ENCODE measurements around the gene NAA25. TPM values are rescaled to one million over a fixed set of nuclear protein-coding genes. Genes with fewer than 3 reads are reported as not detected.
"Not testable (repeated sequence)": the region's sequence is repeated elsewhere in the genome, so short reads cannot be mapped to it uniquely, and the experiment has no call there.

NAA25 gene
- total RNA-seq, 1 experiment from 2014 or later: 28.8 TPM

- no peak for DNase-seq (ENCODE audit: low read depth, low spot score)
- in situ Hi-C loops (cut with HindIII; ENCODE audit: low pct_unique_long_range_greater_than_20kb, low sequenced_read_pairs): no loop called here
Measured at GRCh38 chr12:112022241-112023016, 86.2 kb downstream of the NAA25 start.

DNA sequence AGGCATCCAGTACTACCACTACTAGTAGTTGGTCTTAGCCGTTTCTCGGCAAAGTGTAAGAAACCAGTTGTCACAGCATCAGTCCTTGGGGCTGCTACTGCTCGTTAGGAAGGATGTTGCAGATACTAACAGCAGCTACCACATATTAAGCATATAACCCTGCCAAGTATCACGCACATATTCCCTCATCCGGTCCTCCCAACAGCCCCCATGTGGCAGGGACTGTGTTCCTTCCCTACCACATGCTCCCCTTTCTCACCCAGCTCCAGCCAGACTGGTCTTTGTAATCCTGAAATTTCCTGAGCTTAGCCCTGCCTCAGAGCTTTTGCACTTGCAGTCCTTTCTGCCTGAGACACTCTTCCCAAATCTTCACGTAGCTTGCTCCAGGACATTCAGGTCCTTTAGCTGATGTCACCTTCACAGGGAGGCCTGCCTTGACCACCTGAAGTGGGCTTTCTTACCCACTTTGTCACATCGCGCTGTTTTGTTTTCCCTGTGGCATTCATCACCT lies 87.6 kb downstream of the NAA25 start:
- in situ Hi-C loops (cut with HindIII; ENCODE audit: low pct_unique_long_range_greater_than_20kb, low sequenced_read_pairs): no loop called here

DNA sequence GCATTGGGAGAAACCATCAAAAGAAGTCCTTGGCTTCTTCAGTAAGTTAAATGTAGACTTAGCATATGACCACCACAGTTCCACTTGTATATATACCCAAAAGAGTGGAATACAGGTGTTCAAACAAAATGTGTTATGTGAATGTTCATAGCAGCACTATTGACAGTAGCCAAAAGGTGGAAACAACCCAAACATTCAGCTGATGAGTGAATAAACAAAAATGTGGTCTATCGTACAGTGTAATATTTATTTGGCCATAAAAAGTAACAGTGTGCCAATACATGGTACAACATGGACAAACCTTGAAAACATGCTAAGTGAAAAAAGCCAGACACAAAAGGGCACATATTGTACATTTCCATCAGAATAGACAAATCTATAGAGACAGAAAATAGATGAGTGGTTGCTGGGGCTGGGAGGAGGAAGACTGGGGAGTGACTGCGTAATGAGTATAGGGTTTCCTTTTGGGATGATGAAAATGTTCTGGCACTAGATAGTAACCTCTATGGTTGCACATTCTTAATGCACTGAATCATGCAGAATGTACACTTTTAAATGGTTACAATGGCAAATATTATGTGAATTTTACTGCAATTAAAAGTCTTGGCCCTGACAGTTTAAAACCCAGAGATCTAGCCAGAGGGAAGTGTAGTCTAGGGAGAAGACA lies 89.9 kb downstream of the NAA25 start:
- in situ Hi-C loops (cut with HindIII; ENCODE audit: low pct_unique_long_range_greater_than_20kb, low sequenced_read_pairs): no loop called here
- DNase-seq (ENCODE audit: low read depth, low spot score): no peak

More for the DNA sequence above, 87.6 kb downstream of the NAA25 start:
- no peak for DNase-seq (ENCODE audit: low read depth, low spot score)

DNA sequence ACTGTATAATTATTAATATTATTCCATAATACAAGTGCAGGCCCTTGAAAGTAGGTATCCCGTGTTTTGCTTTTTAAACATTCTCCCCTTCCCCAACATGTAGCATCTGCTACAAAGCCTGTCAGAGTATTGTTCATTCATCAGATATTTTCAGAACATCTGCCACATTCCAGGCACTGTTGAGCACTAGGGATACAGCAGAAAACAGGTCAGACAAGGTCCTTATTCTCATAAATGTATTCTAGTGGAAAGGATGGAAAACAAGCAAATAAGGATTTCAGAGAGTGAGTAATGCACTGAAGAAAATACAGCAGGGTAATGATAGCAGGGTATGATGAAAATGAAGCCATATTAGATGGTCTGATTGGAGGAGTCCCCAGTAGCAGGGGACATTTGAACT lies 91.5 kb downstream of the NAA25 start:
- DNase-seq (ENCODE audit: low read depth, low spot score): no peak
- in situ Hi-C loops (cut with HindIII; ENCODE audit: low pct_unique_long_range_greater_than_20kb, low sequenced_read_pairs): no loop called here

DNA sequence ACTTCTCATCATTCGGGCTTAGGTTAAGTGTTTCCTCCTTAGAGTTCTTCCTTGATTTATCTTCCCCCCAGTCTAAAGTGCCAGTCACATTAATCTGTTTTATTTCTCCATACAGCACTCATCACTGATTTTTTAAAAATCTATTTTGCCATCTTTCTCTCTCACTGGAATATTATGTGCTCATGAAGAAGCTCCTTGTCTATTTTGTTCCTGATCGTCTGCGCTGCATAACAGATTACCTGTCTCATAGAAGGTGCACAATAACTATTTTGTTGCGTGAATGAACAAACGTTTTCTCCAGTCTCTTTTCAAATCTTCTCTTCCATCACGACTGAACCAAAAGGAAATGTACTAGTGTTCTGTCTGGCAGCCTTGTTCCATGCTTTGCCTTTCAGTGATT lies 92.6 kb downstream of the NAA25 start:
- in situ Hi-C loops (cut with HindIII; ENCODE audit: low pct_unique_long_range_greater_than_20kb, low sequenced_read_pairs): no loop called here
- no peak for DNase-seq (ENCODE audit: low read depth, low spot score)

DNA sequence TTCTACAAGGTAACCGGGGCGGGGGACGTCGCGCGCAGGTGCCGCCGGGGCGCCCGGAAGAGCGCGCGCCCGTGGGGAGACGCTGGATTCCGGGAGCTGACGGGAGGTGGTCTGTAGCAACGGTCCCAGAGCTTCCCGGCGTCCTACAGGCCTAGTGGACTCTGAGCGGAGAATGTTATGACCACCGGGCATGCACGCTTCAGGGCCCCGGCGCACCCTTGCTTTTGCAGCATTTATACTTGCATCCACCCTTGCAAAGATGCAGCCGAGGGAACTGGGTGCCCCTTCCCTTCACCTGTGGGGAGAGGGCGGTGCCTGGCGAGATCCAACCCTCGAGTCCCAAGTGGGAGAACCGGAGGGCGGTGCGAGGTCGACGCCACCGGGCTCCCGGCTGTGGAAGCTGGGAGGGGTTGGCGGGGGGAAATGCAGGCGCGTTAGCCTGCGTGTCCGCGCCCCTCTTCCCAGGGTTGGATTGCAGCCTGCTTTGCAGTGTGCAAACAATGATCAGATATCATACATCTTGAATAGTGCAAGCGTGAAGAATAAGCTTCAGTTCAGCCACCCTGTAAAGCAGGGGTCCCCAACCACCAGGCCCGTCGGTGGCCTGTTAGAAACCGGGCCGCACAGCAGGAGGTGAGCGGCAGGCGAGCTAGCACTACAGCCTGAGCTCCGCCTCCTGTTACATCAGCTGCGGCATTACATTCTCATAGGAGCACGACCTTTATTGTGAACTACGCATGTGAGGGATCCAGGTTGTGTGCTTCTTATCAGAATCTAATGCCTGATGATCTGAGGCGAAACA lies 94.8 kb downstream of the NAA25 start:
- in situ Hi-C loops (cut with HindIII; ENCODE audit: low pct_unique_long_range_greater_than_20kb, low sequenced_read_pairs): no loop called here
- DNase-seq (ENCODE audit: low read depth, low spot score): peak; percentile 83

DNA sequence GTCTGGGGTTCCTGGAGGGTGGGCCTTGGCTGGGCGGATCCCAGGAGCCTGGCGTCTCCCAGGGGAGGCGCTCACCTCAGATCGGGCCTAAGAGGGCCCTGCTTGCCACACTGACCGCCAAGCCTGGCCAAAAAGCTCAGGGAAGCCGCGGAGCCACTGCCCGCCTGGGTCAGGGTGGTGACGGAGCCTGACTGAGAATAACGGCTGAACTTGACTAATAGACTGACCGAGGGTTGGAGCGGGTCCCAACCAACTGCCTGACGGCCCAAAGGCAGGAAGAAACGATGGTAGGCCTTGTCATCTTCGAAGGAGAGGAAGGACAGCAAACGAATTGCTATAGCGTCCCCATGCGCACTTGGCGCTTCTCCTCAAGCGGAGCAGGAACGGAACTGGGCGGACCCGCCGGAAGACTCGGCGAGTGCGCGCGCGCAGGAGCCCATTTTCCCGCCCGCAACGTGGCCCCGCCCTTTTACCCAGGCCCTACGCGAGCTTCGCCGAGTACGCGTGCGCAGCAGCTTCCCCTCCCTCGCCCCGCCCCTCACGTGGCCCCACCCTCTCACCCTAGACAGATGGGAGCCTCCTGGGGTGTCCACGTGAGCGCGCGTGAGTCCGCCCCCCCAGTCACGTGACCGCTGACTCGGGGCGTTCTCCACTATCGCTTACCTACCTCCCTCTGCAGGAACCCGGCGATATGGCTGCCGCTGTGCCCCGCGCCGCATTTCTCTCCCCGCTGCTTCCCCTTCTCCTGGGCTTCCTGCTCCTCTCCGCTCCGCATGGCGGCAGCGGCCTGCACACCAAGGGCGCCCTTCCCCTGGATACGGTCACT lies 95.6 kb downstream of the NAA25 start, which contains the start of the genes ERP29 and TMEM116:
ERP29 (plus strand) TSS at position 652 of the 826 bp plus-strand sequence; CDS start at position 692, 40 bp downstream.
TMEM116 (minus strand) TSS at position 391 of the 826 bp plus-strand sequence. CDS start 7,895 bp downstream, outside the sequence.
- in situ Hi-C loops (cut with HindIII; ENCODE audit: low pct_unique_long_range_greater_than_20kb, low sequenced_read_pairs): no loop called here
- peak; percentile 98 for DNase-seq (ENCODE audit: low read depth, low spot score)

GRCh38 chr12:112011685-112012084 lies 96.9 kb downstream of the NAA25 start:
- in situ Hi-C loops (cut with HindIII; ENCODE audit: low pct_unique_long_range_greater_than_20kb, low sequenced_read_pairs): no loop called here

GRCh38 chr12:112010415-112011344 lies 97.9 kb downstream of the NAA25 start:
- no peak for DNase-seq (ENCODE audit: low read depth, low spot score)
- in situ Hi-C loops (cut with HindIII; ENCODE audit: low pct_unique_long_range_greater_than_20kb, low sequenced_read_pairs): no loop called here

More at GRCh38 chr12:112011685-112012084, 96.9 kb downstream of the NAA25 start:
- no peak for DNase-seq (ENCODE audit: low read depth, low spot score)

DNA sequence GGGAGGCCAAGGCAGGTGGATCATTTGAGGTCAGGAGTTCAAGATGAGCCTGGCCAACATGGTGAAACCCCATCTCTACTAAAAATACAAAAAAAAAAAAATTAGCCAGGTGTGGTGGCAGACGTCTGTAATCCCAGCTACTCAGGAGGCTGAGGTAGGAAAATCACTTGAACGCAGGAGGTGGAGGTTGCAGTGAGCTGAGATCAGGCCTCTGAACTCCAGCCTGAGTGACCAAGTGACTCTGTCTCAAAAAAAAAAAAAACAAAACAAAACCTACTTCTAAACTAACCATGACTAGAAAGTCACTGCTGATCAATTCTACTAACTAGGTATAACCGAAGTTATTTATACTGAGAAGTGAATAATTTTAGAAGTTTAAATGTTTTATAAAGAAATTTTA lies 99.0 kb downstream of the NAA25 start:
- in situ Hi-C loops (cut with HindIII; ENCODE audit: low pct_unique_long_range_greater_than_20kb, low sequenced_read_pairs); DNase-seq (ENCODE audit: low read depth, low spot score): not testable (repeated sequence)

DNA sequence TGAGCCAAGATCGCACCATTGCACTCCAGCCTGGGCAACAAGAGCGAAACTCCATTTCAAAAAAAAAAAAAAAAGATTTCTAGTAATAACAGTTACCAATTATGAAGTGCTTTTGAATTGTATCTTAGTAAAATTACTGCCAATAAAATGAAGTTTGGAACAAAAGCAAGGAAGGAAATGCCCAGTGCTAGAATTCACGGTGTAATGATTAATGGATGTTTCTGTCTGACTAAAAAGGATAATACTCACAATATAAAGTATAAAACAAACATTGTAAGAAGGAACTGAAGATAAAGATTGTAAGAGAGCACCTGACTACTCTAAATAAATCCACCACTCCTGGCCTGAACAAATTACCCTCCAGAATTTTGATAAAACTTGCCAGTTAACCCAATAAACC lies 99.7 kb downstream of the NAA25 start:
- no peak for DNase-seq (ENCODE audit: low read depth, low spot score)
- in situ Hi-C loops (cut with HindIII; ENCODE audit: low pct_unique_long_range_greater_than_20kb, low sequenced_read_pairs): no loop called here

DNA sequence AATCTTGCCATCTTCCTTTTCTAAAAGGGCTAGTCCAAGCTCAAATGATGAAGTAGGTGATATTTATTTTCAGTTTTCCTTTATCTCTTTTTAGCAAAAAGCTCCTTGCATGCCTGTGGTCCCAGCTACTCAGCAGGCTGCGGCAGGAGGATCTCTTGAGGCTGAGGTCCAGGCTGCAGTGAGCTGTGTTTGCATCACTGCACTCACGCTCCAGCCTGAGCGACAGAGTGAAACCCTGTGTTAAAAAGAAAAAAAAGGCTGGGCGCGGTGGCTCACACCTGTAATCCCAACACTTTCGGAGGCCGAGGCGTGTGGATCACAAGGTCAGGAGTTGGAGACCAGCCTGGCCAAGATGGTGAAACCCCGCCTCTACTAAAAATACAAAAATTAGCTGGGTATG lies 100.6 kb downstream of the NAA25 start:
- in situ Hi-C loops (cut with HindIII; ENCODE audit: low pct_unique_long_range_greater_than_20kb, low sequenced_read_pairs): no loop called here
- no peak for DNase-seq (ENCODE audit: low read depth, low spot score)

- in situ Hi-C loops (cut with HindIII; ENCODE audit: low pct_unique_long_range_greater_than_20kb, low sequenced_read_pairs): no loop called here
- peak; percentile 28 for DNase-seq (ENCODE audit: low read depth, low spot score)
Measured at GRCh38 chr12:112005419-112006395, 102.9 kb downstream of the NAA25 start.

GRCh38 chr12:112004041-112004440 lies 104.5 kb downstream of the NAA25 start:
- in situ Hi-C loops (cut with HindIII; ENCODE audit: low pct_unique_long_range_greater_than_20kb, low sequenced_read_pairs): no loop called here
- no peak for DNase-seq (ENCODE audit: low read depth, low spot score)

DNA sequence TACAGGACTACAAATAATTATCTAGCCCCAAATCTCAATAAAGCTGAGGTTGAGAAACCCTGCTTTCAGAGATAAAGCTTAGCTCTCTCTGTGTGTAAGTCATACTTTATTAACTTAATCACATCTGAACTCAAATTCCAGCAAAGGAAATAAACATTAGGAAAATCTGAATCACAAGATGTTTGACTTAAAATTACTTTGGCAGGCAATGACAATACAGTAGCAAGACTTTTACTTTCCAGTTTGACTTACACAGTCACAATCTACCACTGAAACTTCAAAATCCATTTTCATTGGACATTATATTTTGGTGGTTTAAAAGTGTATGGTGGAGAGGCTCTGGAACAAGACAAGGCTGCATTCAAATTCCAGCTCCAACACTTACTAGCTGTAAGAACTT lies 107.0 kb downstream of the NAA25 start:
- in situ Hi-C loops (cut with HindIII; ENCODE audit: low pct_unique_long_range_greater_than_20kb, low sequenced_read_pairs): no loop called here
- no peak for DNase-seq (ENCODE audit: low read depth, low spot score)
